HG02798 (cell line): ENCODE results near the gene GPR27.

Experiments
- ATAC-seq: cut with Tn5 transposase; IDR thresholded peaks from one replicate; pipeline ENCODE4 v1.9.1; 2021; ENCODE audit warnings: mild to moderate bottlenecking; ENCODE audit not compliant: unreplicated experiment, poor library complexity

The GPR27 gene, protein sequence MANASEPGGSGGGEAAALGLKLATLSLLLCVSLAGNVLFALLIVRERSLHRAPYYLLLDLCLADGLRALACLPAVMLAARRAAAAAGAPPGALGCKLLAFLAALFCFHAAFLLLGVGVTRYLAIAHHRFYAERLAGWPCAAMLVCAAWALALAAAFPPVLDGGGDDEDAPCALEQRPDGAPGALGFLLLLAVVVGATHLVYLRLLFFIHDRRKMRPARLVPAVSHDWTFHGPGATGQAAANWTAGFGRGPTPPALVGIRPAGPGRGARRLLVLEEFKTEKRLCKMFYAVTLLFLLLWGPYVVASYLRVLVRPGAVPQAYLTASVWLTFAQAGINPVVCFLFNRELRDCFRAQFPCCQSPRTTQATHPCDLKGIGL

DNA sequence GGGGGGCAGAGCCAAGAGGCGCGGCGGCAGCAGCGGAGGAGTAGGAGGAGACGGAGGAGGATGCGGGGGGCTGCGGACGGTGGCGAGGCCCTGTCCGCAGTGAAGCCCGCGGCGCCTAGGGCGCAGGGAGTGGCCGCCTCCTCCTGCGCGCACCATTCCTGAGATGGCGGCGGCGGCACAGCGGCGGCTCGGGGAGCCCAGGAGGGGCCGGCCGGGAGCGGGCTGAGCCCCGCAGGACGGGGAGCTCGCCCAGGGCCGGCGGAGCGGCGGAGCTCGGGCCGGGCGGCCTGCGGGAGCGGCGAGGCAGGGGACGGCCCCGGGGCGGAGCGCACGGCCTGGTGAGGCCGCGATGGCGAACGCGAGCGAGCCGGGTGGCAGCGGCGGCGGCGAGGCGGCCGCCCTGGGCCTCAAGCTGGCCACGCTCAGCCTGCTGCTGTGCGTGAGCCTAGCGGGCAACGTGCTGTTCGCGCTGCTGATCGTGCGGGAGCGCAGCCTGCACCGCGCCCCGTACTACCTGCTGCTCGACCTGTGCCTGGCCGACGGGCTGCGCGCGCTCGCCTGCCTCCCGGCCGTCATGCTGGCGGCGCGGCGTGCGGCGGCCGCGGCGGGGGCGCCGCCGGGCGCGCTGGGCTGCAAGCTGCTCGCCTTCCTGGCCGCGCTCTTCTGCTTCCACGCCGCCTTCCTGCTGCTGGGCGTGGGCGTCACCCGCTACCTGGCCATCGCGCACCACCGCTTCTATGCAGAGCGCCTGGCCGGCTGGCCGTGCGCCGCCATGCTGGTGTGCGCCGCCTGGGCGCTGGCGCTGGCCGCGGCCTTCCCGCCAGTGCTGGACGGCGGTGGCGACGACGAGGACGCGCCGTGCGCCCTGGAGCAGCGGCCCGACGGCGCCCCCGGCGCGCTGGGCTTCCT is at the start of gene GPR27:
Gene GPR27, plus strand, starts transcription at position 155 of the 909 bp plus-strand sequence. Its CDS starts 195 bp downstream, at position 350.
- ATAC-seq, result no peak

DNA sequence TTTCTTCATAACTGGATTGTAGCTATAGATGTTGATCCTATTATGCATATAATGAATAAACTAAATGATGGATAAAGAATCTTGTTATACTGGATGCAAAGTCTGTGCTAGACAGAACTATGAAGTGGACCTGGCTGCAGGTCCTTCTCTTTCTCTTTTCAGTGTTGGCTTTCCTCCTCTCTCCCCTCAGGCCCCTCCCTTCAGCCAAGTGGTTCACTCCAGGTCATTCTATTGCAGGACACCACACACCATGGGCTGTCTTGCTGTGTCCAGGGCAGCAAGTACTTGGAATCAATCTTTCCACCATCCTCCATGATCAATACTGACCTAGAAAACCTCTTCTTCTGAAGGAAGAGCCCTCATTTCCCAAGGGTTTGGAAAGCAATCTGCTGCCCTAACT is 48.7 kb upstream of the GPR27 start:
- no peak for ATAC-seq

GRCh38 chr3:71705681-71706080 is 48.0 kb upstream of the GPR27 start:
- no peak for ATAC-seq

DNA sequence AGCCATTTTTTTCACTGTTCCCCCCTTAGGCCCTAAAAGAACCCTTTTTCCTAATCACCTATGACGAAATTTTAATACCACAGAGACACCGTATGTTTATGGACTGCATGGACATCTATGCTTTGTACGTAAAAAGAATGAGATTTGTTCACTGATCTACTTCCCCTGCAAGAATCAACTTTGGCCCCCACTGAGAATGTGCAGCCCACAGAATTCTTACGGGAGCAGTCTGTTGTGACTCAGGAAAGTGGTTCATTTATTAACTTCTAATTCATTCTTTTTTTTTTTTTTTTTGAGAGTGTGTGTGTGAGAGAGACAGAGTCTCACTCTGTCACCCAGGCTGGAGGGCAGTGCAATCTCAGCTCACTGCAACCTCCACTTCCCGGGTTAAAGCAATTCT is 46.1 kb upstream of the GPR27 start:
- no peak for ATAC-seq

- no peak for ATAC-seq
Measured at GRCh38 chr3:71708476-71709105, 45.1 kb upstream of the GPR27 start.

DNA sequence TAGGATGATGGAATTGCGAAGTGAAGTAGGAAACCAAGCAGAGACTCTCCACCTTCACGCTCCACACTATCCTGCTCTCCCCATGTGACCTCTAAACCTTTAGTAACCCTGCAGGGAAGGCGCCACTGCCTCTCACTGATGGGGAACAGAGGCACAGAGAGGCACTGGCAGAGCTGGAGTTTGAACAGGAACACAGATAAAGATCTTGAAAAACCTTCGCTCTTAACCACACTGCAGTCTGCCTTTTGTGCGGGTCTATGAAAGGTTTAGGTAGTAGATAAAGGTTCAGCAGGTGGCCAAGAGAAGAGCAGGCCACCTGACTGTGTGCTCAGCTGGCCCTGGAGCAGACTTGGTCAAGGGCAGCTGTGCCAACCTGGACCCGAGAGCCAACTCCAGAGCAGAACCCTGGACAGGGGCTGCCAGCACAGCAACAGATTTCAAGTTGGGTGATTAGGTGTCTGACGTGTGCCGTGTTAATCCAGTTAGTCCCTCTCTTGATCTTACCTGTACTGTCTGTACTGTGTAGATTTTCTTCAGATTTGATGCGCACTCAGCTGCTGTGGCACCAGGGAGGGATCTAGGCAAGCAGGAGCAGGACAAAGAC is 43.6 kb upstream of the GPR27 start:
- no peak for ATAC-seq

DNA sequence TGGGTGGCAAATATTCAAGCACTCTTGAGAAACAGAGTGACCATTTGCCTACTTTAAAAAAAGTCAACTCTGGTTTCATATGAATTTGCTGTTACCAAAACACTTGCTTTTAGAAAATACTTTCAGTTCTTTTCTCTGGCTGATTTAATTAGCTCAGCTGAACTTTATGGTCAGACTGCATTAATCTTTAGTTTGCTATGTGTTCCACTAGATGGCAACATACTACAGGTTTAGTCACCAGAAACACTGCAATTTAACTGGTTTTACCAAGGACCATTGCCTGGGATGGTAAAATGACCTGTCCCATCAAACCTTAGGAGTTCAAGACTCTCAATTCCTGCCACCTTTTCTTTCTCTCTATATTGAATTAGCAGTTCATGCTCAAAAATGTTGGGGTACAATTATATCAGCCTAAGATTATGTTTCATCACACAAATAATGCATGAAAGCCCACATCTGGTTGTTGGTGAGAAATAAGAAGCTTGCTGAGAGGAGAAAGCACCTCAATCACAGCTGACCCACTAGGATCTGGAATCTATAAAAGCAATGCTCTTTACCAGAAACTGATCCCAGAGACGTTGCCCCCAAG is 42.7 kb upstream of the GPR27 start:
- ATAC-seq, result peak; percentile 84

DNA sequence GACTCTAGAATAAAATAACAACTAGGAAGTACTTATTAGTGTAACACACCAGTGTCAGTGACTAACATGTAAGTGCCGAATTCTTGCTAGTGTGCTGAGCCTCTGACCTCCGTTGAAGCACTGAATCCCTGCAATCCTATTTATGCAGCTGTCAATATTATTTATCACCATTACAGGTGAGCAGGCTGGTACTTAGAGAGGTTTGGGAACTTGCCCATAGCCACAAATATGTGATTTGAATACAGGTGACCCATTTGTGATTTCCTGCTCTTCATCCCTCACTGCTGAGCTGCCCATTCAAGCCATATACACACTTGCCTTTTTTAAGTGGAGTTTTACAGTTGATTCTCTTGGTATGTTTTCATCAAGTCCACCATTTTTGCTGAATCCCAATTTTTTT is 40.6 kb upstream of the GPR27 start:
- no peak for ATAC-seq

GRCh38 chr3:71714595-71714994 is 39.1 kb upstream of the GPR27 start:
- ATAC-seq, result no peak

GRCh38 chr3:71718072-71718471 is 35.6 kb upstream of the GPR27 start:
- ATAC-seq, result no peak

DNA sequence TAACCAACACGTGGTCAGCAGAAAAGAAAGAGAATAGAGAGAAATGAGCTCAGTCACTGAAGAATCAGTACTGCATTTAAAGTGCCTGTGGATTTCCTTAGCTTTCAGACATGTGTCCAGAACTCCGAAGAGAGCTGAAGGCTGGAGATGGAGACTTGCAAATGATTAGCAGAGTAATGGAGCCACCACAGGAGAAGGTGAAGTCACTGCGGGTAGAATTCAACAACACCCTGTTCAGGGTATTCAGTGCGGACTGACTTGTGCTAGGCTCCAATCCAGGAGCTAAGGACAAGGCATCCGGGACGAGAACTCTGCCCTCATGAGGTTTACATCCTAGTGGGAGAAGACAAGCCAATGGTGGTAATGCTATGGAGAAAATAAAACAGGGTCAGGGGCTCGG is 32.7 kb upstream of the GPR27 start:
- ATAC-seq, result no peak

DNA sequence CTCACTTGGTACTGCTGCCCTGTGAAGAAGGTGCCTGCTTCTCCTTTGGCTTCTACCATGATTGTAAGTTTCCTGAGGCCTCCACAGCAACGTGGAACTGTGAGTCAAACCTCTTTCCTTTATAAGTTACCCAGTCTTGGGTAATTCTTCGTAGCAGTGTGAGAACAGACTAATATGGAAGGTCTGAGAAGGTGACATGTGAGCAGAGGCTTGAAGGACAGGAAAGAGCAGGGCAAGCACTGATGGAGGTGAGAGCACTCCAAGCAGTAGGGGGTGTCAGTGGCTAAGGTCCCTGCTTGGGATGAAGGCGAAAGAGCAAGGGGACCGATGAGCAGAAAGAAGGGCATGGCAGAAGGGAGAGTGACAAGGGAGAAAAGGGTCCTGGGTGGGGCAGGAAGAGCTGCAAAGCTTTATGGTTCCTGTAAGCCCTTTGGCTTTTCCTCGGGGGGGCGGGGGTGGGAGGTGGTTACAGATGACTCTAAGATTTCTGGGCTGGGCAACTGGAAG is 32.0 kb upstream of the GPR27 start:
- no peak for ATAC-seq

- no peak for ATAC-seq
Measured at GRCh38 chr3:71722693-71723092, 31.0 kb upstream of the GPR27 start.

GRCh38 chr3:71723452-71724170 is 30.0 kb upstream of the GPR27 start:
- ATAC-seq, result peak; percentile 40

GRCh38 chr3:71724171-71724453 is 29.5 kb upstream of the GPR27 start:
- ATAC-seq, result no peak

DNA sequence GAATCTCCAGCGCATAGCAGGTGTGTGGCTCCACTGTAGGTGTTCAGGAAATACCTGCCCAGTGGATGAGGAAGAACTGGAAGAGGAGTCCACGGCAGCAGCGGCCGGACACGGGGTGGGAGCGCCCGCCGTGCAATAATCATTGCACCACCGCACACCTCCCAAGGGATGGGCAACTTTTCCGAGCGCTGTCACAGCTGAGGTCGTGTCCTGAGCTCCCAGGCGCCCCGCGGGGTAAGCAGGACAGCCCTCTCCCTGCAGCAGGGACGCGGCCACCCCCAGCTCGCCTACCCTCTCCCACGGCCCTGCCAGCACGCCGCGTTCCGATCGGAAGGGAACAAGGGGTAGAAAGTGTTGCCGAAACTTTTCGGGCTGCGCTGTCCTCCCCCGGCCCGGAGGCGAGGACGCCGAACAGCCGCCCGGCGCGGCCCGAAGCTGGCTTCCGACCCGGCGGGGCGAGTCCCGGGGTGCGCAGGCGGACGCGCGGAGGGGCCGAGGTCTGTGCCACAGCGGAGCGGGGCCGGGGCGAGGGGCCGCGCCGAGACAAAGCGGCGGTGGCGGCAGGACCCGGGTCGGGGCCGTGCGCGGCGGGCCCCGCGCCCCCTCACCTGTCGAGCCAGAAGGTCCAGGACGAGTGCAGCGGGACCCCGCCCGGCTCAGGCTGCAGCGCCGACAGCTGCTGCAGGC is 28.9 kb upstream of the GPR27 start:
- ATAC-seq, result peak; percentile 48

DNA sequence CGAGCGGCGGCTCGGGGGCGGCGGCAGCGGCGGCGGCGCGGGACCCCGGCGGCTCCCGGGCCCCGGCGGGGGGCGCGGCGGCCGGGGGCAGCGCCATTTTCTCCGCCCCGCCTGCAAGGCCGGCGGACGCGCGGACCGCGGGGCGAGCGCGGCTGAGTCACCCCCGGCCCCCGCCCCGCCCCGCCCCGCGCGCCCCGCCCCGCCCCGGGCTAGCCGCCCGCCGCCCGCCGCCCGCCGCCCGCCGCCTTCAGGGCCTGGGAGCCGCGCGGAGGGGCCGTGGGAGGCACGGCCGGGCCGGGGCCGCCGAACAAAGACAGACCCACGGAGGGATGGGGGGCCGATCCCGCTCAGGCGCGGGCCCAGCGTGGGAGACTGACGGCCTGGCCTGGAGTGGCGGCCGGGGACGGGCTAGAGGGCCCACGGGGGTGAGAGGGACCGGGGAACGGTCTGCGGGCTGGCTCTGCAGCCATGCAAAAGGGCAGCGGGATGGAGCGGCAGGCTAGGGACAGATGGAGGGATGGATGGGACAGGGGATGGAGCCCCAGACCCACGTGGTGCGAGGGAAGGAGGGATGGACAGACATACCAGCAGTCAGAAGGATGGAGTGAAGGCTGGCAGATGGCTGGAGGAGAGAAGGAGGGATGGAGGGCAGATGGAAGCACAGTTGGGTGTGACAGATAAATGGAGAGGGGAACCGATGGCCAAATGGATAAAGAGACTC is 28.2 kb upstream of the GPR27 start, which contains the start of gene EIF4E3:
Gene EIF4E3, minus strand, starts transcription at position 132 of the 721 bp plus-strand sequence. Its CDS starts 35 bp downstream, at position 97.
- peak; percentile 58 for ATAC-seq

DNA sequence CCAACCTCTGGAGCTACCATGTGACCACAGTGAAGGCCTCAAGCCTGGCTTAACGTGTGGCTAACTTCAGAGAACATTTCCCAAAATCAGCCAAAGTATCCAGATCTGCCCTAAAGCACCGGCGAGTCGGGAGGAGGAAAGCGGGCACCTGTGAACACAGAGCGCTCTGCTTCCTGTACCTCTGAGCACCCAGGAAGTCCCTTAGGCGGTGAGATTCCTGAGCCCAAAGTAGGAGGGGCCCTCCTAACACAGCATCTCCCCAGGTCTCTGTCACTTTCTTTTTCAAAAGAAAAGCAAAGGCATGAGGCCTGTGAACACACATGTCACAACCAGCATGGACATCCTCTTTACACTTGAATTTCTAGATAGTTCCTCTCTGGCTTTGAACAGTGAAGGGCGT is 27.5 kb upstream of the GPR27 start:
- no peak for ATAC-seq
